ENCODE data around the gene ZNF296.
A peak's percentile ranks its signal among the peaks of the same experiment; 100 is the strongest.

The ZNF296 gene

DNA sequence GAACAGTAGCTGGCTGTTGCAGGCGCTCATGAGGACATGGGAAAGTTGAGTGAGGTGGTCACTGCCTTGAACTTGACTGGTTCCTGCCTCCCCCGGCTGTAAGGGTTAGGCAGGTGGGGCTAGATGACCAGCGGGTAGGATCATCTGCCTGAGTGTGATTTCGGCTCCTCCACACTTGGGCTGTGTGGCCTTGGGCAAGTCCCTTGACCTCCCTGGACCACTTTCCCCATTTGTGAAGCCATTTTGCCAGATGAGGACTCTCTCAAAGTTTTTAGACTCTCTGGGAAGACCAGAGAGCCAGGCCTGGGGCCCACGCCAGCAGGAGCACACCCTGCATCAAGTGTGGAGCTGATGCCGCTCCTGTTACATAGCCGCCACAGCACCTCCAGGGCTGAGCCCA lies 26.2 kb upstream of the ZNF296 start:
- DNase-seq: no peak

DNA sequence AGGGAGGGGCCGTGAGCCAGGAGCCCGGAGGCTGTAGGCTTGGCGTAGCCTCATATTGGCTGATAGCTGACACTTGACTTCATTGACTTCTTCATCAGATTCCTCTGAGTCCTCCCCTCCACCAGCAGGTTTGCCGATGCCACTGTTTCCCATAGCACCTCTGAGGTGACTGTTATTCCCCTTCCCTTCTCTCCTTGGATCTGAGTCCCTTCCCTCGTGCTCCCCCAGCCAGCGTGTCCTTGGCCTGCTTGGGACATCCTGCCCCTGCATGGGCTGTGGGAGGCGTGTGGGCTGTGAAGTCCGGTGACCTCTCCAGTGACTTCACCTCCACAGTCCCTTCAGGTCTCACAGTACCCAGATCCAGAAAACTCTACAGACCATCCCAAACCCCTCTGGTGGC lies 25.5 kb upstream of the ZNF296 start:
- no peak for DNase-seq

DNA sequence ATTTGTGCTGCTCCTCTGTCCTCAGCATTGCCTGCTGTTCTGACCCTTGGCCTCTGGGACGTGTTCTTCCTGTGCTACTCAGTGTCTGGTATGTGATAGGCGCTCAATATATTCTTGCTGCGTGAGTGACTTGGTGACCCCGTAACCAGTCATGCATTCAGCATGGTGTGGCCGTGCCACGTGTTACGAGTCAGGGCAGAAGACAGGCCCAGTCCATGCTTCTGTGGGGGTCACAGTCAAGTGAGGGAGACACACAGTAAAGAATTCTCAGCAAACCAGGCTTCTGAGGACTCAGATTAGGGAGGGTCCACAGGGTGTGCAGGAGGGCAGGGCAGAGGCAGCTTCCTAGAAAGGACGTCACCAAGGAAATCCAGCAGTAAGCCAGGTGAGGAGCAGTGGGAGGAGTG lies 24.6 kb upstream of the ZNF296 start:
- DNase-seq: no peak

DNA sequence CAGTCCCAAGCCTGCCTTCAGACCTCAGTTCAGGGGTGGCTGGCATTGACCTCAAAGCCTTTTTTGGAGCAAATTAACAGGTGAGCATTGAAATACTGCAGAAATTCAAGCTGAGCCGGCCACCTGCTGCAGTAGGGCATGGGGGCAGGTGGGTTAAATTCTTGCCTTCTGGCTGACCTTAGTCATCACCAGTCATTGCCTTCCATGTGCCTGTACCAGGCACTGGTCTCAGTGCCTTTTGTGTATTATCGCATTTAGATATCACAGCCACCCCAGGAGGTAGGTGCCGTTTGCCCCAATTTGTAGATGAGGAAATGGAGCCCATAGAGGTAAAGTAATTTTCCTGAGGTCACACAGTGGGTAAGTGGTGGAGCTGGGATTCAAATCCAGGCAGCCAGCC lies 23.9 kb upstream of the ZNF296 start:
- no peak for DNase-seq

DNA sequence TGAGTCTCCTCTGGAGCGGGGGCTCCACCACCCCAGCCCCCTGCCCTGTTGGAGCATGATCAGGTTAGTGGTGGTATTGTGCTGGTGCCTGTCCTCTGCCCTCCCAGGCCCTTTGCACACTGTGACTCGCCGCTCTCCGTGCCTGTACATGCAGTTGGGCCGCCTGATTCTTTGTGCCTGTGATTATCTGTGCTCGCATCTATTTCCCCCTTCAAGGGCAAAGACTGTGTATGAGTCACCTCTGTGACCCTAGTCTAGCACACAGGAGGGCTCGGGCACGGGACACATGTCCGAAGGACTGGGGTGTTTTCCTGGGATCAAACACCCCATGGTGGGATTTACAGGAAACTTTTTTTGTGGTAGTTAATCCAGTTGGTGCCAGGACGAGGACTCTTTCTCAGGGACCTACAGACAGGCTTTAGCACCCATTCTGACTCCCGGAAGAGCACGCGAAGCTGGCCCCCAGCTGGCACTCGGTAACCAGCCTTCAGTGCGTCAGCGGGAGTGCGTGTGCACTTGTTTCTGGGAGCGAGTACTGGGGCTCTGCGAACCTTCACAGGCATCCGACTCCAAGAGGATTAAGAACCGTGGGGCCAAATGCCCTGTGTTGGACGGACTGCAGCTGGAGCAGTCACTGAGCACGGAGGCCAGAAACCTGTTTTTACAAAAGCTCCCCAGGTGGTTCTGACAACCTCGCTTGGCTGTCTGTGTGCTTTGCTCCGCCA lies 23.4 kb upstream of the ZNF296 start:
- DNase-seq: no peak

DNA sequence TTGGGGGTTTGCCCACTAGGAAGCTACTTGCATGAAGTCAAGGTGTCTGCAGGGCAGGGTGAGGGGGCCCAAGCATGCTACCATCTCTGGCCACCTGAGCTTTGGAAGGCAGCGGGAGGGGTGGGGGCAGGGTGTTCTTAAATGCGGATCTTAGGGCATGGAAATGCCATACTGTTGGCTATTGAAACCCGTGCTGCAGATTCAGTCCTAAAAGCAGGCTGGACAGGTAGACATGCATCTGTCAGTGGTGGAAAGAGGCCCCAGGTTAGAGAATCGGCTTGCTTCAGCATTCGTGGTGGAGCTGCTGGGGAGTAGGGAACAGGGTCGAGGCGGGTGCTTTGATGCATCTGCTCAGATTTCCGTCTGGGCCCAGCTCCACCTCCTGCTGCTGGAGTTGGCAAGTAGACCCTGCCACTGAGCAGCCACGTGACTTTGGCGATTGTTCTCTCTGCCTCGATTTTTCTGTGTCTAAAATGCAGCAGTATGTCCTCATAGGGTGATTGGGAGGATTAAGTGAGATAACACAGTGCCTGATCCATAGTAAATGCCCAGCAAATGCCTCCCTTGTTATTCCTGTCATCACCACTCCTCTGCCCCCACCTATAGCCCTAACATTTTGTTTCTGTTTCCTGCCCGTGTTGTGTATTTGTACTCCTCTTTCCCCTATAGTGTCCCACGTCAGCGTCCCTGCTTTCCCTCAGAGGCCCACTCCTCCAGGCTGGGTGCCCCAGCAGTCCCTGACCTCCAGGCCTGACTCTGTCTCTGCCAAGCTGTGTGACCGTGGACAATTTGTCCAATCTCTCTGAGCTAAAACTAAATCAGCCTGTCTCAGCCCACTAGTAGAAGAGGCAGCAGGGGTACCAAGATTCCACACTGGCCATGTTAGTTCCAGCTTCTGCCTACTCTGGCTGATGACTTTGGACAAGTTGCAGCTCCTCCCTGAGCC lies 22.5 kb upstream of the ZNF296 start:
- DNase-seq: peak; percentile 14

DNA sequence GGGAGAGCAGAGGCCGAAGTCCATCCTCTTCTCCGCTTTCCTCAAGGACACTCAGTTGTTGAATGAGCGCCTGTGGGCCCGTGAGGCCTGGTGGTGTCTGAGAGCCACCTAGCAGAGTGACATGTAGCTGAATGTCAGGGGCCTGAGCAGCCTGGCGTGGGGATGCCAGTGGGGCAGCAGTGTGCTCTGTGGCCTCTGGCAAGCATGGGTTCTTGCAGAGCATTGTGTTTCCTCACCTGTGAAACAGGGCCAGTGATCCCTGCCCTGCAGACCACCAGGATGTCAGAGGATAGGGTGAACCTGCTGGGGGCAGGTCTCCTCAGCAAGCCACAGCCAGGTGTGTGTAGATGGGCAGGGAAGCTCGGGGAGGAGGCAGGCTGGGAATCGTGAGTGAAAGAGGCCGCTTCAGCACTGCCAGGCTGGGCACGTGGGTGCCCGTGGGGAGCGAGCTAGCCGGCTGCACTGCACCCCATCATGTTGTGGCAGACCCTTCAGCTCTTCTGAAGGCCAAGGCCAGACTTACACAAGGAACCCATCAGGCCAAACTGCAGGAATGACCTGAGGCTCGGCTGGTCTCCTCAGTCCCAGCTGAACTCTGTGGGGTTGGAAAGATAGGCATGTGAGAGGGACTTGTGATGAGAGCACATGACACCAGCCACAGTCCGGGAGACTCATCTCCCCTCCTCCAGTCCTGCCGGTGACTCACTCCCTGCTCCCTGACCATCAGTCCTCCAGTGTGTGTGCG lies 21.7 kb upstream of the ZNF296 start:
- DNase-seq: no peak

DNA sequence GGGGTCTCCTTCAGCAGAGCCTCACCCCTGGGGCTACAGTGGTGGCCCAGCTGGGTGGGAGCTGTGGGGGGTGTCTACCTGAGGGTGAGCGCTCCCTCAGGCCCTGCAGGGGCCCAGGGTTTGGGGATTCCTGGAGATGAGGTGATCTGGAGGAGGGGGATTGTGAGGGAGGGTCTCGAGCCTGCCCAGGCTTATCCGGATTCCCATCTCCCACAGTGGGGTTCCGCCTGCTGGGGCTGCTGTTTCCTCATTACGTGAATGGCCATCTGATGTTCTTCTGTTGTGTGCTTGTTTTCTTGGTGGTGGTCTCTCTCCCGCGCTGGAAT lies 21.1 kb upstream of the ZNF296 start:
- DNase-seq: no peak

DNA sequence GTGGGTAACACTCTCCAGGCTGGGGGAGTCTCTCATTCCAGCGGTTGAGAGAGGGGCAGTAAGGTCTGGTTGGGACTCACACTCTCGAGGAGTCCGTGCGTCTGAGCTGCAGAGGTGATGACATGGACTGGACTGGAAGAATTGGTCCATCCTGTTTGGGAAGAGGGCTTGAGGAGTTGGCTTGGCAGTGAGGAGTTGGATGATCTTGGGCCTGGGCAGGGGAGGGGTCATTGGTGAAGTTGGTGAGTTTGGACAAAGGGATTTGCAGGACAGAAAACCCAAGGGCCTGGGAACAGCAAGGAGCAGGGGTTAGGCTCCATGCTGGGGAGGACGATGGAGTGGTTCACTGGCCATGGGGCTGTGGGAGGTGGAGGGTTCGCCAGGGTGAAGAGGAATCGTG lies 20.4 kb upstream of the ZNF296 start:
- DNase-seq: no peak

DNA sequence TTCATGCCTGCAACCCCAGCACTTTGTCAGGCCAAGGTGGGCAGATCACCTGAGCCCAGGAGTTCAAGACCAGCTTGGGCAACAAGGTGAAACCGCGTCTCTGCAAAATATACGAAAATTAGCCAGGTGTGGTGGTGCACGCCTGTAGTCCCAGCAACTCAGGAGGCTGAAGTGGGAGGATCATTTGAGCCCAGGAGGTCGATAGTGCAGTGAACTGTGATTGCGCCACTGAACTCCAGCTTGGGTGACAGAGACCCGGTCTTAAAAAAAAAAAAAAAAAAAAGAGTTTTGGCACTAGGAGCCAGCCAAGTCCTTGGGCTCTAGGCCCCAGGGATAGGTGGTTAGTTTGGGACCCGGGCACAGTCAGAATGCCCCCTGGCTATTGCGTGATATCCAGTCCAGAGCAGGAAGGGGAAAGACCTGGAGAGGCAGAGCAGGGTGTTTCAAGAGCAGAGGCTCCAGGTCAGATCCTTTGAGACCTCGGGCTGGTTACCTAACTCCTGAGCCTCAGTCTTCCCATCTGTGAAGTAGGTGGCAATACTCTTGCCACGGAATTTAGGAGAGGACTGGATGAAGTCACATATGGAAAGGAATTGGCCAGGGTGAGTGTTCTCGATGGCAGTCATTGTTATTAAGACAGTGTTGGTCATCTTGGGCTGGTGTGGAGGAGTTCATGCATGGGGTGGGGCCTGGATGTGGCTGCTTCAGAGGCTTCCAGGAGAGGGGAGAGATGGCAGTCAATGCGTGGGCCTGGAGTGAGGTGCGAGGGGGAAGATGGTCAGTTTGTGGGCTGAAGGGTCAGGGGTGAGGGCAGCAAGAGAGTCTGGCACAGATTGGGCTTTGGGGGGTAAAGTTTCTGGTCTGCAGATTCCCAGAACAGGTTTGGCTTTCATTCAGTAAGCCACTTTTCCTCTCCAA lies 19.5 kb upstream of the ZNF296 start:
- no peak for DNase-seq

DNA sequence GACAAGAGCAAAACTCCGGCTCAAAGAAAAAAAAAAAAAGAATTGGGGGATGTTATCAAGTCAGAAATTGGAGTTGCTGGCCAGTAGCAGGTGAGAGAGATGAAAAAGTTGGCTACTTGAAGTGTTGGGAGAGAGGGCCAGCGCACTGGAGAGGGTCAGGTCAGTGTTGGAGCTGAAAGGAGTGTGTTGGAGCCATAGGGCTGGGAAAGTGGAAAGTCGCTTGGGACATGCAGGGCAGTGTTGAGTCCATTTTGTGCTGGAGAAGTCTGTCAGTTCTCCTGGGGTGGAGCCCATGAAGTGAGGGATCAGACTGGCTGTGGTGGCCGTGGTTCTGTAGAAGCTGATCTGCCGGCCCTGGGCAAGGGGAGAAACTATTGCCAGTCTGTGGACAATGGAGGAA lies 18.4 kb upstream of the ZNF296 start:
- DNase-seq: no peak

DNA sequence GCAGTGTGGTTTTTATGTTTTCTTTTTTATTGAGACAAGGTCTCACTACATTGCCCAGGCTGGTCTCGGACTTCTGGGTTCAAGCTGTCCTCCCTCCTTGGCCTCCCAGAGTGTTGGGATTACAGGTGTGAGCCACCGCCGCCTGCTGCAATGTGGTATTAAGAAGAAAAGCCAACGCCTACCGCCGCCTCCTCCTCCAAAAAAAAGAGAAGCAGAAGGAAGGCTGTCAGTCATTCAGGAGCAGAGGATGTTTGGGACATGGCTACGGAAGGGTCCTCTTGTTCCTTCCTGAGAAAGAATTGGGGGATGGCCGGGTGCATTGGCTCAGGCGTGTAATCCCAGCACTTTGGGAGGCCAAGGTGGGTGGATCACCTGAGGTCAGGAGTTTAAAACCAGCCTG lies 17.9 kb upstream of the ZNF296 start:
- DNase-seq: no peak

DNA sequence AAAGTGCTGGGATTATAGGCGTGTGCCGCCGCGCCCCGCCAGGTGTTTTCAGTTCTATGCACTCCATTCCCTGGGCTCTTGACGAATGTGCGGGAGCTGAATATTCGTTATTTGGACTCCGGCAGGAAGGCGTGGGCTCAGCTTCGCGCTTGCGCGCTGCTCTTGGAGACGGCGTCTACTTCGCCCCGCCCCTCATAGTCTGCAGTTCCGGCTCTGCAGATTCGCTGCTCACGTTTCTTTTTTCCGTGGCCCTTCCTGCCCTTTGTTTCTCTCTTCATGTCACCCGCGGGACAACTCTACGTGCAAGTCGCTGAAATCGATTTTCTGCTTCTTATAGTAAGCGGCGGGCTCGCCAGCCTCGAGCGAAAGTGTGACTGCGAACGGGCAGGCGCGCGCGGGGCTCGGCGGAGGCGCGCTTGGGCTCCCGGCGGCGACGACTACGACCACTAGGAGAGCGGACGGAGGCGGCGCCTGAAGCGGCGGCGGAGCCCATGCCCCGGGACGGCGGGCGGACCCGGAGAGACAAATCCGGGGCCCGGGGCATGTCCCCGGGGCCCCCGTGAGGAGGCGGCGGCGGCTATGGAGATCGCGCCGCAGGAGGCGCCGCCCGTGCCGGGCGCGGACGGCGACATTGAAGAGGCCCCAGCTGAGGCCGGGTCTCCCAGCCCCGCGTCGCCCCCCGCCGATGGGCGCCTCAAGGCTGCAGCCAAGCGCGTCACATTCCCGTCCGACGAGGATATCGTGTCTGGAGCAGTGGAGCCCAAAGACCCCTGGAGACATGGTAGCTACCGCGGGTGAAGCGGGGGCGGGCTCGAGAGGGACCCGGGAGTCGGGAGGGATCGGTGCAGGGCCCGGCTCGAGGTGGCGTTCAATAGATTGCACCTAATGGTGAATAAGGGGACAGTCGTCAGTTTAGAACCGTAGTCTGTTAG lies 16.7 kb upstream of the ZNF296 start, which contains the start of gene PPP1R37:
PPP1R37 (plus strand) TSS at position 433 of the 932 bp plus-strand sequence; CDS start at position 580, 147 bp downstream.
- DNase-seq: peak; percentile 92

DNA sequence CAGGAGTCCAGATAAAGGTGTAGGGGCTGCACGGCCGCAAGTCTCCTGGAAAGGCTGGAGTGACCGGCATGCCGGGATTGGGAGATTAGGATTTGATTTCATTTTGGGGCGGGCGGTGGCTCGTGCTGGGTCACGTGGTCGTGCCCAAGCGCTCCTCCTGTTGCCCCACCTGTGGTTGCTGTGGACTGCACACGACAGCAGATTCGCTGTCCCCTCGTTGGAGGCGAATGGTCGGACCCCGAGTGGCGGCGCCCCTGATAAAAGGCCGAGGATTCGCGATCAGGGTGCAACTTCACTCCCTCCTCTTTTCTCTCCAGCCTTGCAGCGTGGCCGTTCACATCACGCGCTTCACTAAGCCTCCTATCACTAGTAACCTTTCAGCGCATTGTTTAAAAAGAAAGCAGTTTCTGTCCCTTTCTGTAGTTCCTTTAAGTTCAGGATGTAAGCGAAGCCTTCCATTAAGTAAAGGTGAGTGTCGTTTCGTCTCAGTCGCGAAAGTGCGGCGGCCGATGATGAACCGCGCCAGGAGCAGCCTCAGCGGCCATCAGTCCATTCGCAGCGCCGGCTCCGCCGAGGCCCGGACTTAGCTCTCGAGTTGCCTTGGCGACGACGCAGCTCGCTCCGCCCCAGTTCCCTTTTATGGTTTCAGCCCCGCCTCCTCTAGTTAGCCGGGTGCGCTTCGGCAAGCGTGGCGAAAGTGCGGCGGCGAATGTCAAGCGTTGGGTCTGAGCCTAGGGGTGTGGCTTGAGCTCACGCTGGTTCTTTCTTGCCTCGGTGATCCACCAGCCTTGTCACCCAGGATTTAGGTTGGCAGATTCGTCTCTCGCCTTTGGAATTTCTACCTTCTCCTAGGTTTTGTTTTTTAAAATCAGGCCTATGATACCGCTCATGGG lies 15.0 kb upstream of the ZNF296 start:
- peak; percentile 95 for DNase-seq

DNA sequence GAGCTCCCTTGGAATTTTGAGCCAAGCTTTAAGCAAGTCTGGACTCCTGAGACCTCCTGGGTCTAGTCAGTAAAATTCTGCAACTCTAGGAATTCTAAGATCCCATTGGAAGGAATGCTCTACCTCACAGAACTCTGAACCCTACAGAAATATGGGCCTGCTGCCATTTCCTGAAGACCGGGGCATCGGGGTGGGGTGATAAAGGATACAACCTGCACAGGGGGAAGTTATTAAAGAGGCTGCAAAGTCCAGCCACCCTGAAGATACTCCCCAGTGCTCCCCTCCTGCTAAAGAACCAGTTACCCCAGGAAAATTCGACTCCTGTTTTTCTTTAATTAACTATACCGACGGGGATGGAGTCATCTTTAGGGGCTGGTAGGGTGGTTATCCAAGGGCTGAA lies 14.3 kb upstream of the ZNF296 start:
- DNase-seq: no peak

DNA sequence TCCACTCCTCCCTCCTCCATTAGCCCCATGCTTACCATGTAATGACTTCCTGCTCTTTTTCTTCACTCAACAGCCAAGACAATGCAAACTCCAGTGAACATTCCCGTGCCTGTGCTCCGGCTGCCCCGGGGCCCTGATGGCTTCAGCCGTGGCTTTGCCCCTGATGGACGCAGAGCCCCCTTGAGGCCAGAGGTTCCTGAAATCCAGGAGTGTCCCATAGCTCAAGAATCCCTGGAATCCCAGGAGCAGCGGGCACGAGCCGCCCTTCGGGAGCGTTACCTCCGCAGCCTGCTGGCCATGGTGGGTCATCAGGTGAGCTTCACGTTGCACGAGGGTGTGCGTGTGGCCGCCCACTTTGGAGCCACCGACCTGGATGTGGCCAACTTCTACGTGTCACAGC lies 13.8 kb upstream of the ZNF296 start:
- DNase-seq: no peak

DNA sequence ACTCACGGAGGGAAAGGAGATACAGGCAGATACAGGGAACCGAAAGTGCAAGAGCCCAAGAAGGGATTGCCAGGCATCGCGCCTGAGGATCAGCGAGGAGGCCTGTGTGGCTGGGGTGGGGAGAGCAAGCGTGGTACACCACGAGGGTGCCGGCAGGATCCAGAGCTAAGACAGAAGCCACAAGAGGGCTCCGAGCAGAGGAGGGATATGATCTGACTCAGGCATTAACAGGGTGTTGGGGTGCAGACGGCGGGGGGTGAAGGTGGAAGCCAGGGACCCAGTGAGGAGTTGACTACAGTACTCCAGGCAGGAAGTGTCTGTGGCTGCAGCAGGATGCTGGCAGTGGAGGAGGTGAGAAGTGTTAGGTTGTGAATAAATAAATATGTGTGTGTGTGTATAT lies 11.3 kb upstream of the ZNF296 start:
- no peak for DNase-seq

DNA sequence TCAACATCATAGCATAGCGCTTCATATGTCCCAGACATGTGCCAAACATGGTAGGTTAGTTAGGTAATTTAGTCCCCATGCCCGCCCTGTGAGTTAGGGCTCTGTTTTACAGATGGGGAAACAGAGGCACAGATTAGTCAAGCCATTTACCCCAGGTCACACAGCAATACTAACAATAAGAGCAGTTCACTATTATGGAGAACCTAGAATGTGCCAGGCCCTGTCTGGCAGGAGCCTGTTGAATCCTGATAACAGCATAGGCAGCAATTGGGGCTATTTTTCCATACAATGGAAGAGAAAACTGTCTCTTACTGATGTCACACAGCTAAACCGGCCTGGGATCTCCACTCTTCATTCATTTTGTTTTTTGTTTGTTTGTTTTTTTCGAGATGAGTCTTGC lies 10.2 kb upstream of the ZNF296 start:
- DNase-seq: no peak

DNA sequence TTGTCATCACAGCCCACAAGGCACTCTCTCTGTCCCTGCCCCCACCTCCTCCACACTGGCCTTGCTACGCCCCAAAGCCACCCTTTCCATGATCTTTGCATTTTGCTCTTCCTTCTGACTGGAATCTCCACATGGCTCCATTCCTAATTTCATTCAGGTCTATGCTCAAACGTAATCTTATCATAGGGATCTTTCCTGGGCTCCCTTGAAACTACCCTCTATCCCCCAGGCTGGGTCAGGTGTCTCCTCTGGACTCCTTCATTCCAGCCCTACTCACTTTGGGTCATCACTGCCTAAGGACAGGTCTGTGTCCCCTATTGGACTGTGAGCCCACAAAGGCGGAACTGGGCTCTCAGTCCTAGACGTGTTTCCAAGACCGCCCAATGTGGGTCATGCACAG lies 5.9 kb upstream of the ZNF296 start:
- DNase-seq: no peak

DNA sequence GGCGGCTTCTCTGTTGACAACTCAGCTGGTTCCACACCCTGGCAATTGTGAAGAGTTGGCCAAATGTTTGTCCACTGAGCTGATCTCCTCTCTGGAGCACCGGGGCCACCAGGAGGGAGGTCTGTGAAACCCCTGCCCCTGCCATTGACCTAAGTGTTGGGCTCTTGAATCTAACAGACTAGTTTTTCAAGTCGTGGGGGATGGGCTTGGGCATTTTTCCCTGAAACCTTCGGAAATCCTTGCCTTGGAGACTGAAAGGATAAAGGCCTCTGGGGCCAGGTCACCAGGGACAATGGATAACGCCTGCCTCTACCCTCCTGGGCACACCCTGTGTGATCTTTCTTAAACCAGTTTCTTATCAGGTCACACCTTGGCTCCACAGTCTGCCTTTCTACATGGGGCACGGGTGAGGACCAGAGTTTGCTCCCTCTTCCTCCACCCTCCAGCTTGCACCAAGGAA lies 3.7 kb upstream of the ZNF296 start:
- no peak for DNase-seq

Measured in NCI-H1092 treated with DMSO at 0.1 percent for 48 hours (cell line).